HEK293T (cell line): ENCODE data around the gene TFDP1.

Experiments
- CTCF ChIA-PET: fragments of 350-600 bp; formaldehyde crosslinking; extraction: SDS; loops from one replicate; lab custom pipeline; 2021; ENCODE audit warnings: antibody characterized with exemption, inconsistent platforms; lab: Yijun Ruan, JAX
- POLR2A ChIA-PET: fragments of 350-600 bp; formaldehyde crosslinking; extraction: SDS; loops from one replicate; lab custom pipeline; 2020; ENCODE audit warnings: antibody characterized with exemption, inconsistent platforms; lab: Yijun Ruan, JAX
- DNase-seq: peaks from one replicate; pipeline ENCODE4 v3.0.0; 2012; ENCODE audit warnings: mixed read lengths; ENCODE audit errors: extremely low spot score
- ARNT ChIP-seq: fragments of 450-650 bp; IDR thresholded peaks from 2 replicates; pipeline ENCODE4 v1.6.1; 2017; ENCODE audit warnings: mild to moderate bottlenecking
- BHLHE40 ChIP-seq: fragments of 450-650 bp; IDR thresholded peaks from 2 replicates; pipeline ENCODE4 v1.6.1; 2016; ENCODE audit warnings: mild to moderate bottlenecking, moderate library complexity, borderline replicate concordance
- CTBP1 ChIP-seq: fragments of 450-650 bp; IDR thresholded peaks from 2 replicates; pipeline ENCODE4 v1.6.1; 2016; ENCODE audit warnings: borderline replicate concordance
- ELF4 ChIP-seq: fragments of 450-650 bp; IDR thresholded peaks from 2 replicates; pipeline ENCODE4 v1.6.1; 2017; ENCODE audit warnings: antibody characterized with exemption
- FOXA1 ChIP-seq: fragments of 450-650 bp; IDR thresholded peaks from 2 replicates; pipeline ENCODE4 v1.6.1; 2016; ENCODE audit warnings: mild to moderate bottlenecking
- FOXK2 ChIP-seq: fragments of 450-650 bp; IDR thresholded peaks from 2 replicates; pipeline ENCODE4 v1.6.1; 2016; ENCODE audit warnings: mild to moderate bottlenecking
- FOXM1 ChIP-seq: fragments of 450-650 bp; IDR thresholded peaks from 2 replicates; pipeline ENCODE4 v1.6.1; 2017; ENCODE audit warnings: mild to moderate bottlenecking, borderline replicate concordance
- HDGF ChIP-seq: fragments of 450-650 bp; IDR thresholded peaks from 2 replicates; pipeline ENCODE4 v1.6.1; 2017; ENCODE audit warnings: antibody characterized with exemption, borderline replicate concordance
- L3MBTL2 ChIP-seq: fragments of 450-650 bp; conservative IDR thresholded peaks from 2 replicates; pipeline ENCODE4 v1.6.1; 2016; ENCODE audit warnings: mild to moderate bottlenecking
- LEF1 ChIP-seq: fragments of 450-650 bp; IDR thresholded peaks from 2 replicates; pipeline ENCODE4 v1.6.1; 2017; ENCODE audit warnings: mild to moderate bottlenecking, borderline replicate concordance
- NFRKB ChIP-seq: fragments of 450-650 bp; IDR thresholded peaks from 2 replicates; pipeline ENCODE4 v1.6.1; 2016; ENCODE audit warnings: mild to moderate bottlenecking, moderate library complexity
- SP1 ChIP-seq: fragments of 450-650 bp; IDR thresholded peaks from 2 replicates; pipeline ENCODE4 v1.6.1; 2017
- SUZ12 ChIP-seq: fragments of 450-650 bp; IDR thresholded peaks from 2 replicates; pipeline ENCODE4 v1.6.1; 2016; ENCODE audit warnings: mild to moderate bottlenecking
- TARDBP ChIP-seq: fragments of 450-650 bp; IDR thresholded peaks from 2 replicates; pipeline ENCODE4 v1.6.1; 2016
- ZNF384 ChIP-seq: fragments of 450-650 bp; IDR thresholded peaks from 2 replicates; pipeline ENCODE4 v1.6.1; 2016
- TF ChIP-seq, protein P1 (sequence below): fragments of 450-650 bp; IDR thresholded peaks from 2 replicates; pipeline ENCODE4 v1.6.1; 2016

TFDP1 gene

DNA sequence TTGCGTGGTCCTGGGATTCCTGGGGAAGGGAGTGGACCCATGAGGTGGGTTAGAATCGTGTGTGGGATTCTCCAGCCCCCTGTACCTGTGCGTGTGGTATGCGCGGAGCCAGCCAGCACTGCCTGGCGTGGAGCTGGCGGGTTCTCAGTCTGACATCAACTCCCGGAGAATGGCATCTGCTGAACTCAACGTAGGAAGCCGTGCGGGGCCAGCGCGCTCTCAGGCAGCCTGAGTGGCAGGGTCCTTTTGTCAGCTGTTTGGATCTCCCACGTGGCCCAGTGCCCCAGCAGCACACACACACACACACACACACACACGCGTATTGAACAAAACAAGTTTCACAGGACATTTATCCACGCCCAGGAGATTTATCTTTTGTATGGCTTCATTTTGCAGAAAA lies 45.3 kb downstream of the TFDP1 start:
- TF ChIP-seq, protein P1, sequence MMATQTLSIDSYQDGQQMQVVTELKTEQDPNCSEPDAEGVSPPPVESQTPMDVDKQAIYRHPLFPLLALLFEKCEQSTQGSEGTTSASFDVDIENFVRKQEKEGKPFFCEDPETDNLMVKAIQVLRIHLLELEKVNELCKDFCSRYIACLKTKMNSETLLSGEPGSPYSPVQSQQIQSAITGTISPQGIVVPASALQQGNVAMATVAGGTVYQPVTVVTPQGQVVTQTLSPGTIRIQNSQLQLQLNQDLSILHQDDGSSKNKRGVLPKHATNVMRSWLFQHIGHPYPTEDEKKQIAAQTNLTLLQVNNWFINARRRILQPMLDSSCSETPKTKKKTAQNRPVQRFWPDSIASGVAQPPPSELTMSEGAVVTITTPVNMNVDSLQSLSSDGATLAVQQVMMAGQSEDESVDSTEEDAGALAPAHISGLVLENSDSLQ = no peak
- no peak for TF ChIP-seq ARNT
- no peak for TF ChIP-seq BHLHE40
- no peak for TF ChIP-seq CTBP1
- no peak for TF ChIP-seq NFRKB
- no peak for TF ChIP-seq FOXK2
- no peak for TF ChIP-seq LEF1
- TF ChIP-seq ELF4 = no peak
- no peak for TF ChIP-seq FOXM1
- TF ChIP-seq TARDBP = no peak
- no peak for TF ChIP-seq HDGF
- TF ChIP-seq ZNF384 = no peak
- no peak for TF ChIP-seq FOXA1
- no peak for TF ChIP-seq SP1
- no peak for TF ChIP-seq SUZ12
- no peak for TF ChIP-seq L3MBTL2

DNA sequence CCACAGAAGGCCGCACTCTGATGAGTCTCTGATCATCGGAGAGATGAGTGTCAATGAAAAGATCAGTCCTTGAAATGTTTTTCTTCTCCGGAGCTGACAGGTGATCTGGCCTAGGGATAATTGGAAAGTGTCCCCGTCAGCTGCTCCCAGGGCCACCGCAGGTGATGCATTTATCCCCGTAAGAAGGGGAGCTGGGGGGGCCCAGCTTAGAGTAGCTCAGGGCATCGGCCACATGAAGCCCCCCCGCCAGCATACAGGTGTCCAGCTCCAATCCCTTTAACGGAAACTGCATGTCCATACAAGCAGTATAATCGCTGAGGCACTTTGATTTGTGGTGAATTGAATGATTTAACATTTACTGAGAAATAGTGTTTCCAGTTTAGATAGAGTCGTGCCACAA lies 45.7 kb downstream of the TFDP1 start:
- POLR2A ChIA-PET = no interaction called here
- DNase-seq = no peak
- CTCF ChIA-PET = no interaction called here

More for the DNA sequence above, 45.3 kb downstream of the TFDP1 start:
- ChIA-PET POLR2A (no interaction called here), CTCF (no interaction called here)
- DNase-seq = no peak

DNA sequence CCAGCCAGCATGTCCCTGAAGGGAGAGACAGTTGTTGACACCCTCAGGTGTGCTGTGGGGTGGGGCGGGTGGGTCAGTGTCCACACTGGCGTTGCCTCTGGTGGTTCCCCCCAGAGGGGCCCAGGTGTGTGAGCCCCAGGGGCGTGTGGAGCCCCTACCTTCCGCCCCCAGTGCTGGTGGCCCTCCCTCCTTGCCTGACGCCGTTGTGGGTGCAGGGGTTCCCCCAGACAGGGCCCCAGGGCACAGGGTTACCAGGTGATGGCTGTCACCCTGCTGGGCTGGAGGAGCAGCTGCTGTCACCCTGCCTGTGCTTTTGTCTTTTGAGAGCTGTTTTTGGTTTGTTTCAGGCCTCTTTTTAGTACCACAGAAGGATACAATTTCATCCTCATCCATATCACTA lies 46.3 kb downstream of the TFDP1 start:
- no peak for TF ChIP-seq CTBP1
- TF ChIP-seq SUZ12 = no peak
- no peak for TF ChIP-seq SP1
- TF ChIP-seq LEF1 = no peak
- no peak for TF ChIP-seq FOXA1
- TF ChIP-seq ZNF384 = no peak
- POLR2A ChIA-PET = no interaction called here
- CTCF ChIA-PET = no interaction called here
- no peak for DNase-seq

More for the DNA sequence above, 45.7 kb downstream of the TFDP1 start:
- TF ChIP-seq SP1 = no peak

DNA sequence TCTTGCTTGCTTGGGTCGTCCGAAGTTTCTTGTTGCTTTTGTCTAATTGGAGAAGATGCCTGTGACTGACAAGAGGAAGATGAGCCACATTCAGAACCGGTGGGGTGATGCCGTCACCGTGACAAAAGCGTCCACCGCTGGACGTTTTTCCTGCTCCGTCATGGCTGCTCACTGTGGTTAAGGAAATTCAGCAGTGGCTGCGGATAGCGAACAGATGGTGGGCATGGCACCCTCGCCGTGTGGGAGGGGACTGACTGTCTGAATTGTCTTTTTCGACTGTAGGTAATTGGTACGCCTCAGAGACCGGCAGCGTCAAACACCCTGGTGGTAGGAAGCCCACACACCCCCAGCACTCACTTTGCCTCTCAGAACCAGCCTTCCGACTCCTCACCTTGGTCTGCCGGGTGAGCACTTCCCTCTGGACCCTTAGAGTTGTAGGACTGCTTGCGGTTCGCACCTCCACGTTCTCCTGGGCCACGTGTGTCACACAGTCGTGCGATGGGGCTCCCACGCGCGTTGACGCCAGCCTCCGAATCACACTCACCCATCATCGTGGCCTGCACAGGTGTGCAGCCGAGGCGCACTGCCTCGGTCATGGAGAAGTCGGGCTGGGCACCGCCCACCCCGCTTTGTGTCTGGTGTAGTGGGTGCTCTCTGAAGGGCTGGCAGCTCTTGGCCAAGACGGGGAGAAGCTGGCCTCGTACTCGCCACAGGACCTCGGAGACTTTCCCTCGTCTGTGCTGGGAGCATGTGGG lies 47.0 kb downstream of the TFDP1 start:
- CTCF ChIA-PET = no interaction called here
- no peak for TF ChIP-seq FOXM1
- DNase-seq = no peak
- POLR2A ChIA-PET = no interaction called here

DNA sequence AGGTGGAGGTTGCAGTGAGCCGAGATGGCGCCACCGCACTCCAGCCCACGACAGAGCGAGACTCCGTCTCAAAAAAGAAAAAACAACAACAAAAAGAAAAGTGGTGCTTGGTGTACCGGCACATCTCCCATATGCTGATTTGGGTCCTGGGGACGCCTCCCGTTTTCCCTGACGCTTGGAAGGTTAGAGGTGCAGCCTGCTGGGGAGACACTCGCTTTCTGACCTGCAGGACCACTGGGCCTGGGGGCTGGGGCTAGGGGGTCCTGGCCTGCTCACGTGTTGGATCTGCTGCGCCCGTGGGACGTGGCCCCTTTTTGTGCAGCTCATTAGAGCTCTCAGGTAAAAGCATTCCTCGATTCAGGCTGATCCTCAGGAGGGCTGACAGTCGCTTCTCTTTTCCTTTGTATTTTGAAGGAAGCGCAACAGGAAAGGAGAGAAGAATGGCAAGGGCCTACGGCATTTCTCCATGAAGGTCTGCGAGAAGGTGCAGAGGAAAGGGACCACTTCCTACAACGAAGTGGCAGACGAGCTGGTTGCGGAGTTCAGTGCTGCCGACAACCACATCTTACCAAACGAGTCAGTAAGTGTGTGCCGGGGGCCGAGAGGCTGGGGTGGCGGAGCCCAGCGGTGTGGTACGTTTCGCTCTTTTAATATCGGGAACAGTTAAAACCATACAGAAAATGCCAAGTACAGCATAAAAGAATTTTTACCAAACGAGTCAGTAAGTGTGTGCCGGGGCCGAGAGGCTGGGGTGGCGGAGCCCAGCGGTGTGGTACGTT lies 48.3 kb downstream of the TFDP1 start:
- POLR2A ChIA-PET = no interaction called here
- TF ChIP-seq ELF4 (no peak), HDGF (no peak), L3MBTL2 (no peak), CTBP1 (no peak), LEF1 (no peak), ZNF384 (no peak), TARDBP (no peak), SP1 (no peak), FOXK2 (no peak), NFRKB (no peak), ARNT (no peak), SUZ12 (no peak), FOXM1 (no peak), BHLHE40 (no peak), FOXA1 (no peak)
- TF ChIP-seq, protein P1 = no peak
- CTCF ChIA-PET = no interaction called here
- DNase-seq = no peak

DNA sequence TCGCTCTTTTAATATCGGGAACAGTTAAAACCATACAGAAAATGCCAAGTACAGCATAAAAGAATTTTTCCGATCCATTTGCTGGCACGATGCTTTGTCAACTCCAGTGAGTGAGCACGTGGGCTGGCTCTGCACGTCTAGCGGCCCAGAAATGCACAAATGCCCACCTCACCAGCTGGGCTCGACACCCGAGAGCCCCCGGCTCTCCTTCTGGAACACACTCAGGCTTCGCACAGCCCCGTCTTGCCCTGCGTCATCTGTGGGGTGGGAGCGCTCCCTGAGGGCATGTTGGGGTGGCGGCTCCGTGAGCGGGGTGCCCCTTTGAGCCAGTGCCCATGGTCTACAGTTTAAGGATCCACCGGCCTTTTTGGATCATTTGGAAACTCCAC lies 48.9 kb downstream of the TFDP1 start:
- ChIA-PET POLR2A (no interaction called here), CTCF (no interaction called here)
- no peak for DNase-seq
- no peak for TF ChIP-seq ZNF384

DNA sequence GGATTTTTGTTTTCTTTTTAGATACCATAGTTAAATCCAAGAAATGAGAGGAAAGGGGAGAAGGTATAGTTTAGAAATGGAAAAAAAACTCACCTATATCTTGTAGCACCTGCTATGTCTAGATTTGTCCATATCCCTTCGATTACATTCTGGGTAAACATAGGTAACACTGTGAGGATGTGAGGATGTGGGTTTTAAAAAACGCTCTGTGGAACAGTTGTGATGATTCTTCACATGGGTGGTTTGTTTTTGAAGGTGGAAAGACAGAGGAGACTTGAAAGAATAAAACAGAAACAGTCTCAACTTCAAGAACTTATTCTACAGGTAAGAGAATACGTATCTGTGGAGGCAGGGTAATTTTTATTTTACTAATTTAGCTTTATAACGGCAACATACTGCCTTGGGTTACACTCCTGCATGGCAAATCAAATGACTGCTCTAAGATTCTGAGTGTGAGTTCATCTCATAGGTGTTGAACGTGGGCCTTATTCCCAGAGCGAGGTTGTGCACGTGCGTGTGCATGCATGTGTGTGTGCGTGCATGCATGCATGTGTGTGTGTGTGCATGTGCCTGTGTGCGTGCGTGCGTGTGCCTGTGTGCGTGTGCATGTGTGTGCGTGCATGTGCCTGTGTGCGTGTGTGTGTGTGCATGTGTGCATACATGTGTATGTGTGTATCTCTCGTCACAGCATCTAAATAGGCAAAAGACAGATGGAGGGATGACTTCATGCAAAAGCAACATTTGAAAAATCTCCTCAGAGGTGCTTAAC lies 49.9 kb downstream of the TFDP1 start:
- ChIA-PET CTCF (no interaction called here), POLR2A (no interaction called here)
- DNase-seq = no peak
- TF ChIP-seq, protein P1 = no peak
- TF ChIP-seq FOXA1 (no peak), FOXM1 (no peak), ARNT (no peak), FOXK2 (no peak), SP1 (no peak), SUZ12 (no peak), LEF1 (no peak), ZNF384 (no peak), CTBP1 (no peak), L3MBTL2 (no peak), TARDBP (no peak), NFRKB (no peak), BHLHE40 (no peak), HDGF (no peak)
